Measurements from ENCODE around the gene PNRC2. TPM values are rescaled to one million over a fixed set of nuclear protein-coding genes. Genes with fewer than 3 reads are reported as not detected.
A peak's percentile ranks its signal among the peaks of the same experiment; 100 is the strongest.
"Not testable (repeated sequence)": the region's sequence is repeated elsewhere in the genome, so short reads cannot be mapped to it uniquely, and the experiment has no call there.

PNRC2 gene
- polyA plus RNA-seq, 1 donor, result 209 TPM

DNA sequence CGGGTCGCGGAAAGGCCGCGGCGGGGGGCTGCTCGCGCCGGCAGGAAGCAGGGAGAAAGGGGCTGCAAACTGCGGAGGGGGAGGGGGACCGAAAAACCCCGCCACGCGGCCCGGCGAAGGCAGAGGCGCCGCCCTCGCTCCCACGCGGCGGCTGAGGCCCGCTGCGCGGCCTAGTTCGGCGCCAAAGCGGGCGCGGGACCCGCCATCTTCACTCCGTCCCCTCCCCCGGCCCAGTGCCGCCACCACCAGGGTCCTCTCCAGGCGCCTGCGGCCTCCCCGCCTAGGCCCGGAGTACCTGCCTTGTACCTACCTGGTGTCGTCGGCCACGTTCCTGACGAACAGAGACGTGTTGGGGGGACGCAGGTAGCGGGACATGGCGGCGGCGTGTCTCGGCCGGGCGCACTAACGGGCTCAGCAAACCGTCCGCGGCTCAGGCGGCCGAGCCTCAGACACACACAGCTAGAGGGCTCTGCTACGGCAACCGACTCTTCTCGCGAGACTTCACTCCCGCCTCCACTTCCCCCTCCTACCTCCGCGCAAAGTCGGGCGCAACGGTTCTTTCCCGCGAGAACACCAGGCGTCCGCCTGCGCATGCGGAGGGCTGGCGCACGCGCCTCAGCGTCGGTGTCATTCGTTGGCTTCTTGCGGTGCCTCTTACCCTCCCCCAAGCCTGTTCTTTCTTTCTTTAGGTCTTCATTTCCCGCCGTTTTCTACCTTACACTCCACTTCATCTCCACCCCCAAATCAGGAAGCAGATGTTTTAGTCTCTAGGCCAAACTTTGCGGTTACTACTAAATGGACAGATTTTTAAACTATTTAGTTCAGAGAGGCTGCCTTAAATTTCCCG, 20.5 kb downstream of the PNRC2 start, which contains the start of gene SRSF10:
SRSF10 (minus strand) TSS at position 447 of the 847 bp plus-strand sequence; CDS start at position 375, 72 bp downstream.
- peak; percentile 98 for DNase-seq

DNA sequence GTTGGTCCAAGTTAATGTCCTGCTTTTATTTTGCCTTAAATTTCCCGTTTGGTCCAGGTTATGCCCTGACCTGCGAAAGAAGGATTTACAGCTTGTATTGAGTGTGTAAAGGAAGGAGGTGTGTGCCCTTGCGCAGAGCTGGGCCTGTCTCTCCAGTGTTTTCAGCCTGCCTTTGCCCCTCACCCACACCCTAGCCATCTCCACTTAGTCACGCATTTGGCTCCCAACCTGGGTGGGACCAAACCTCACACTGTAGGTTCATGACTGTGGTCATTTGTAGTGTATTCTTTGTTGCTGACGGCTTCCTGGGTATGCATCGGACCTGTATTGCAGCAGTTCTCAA, 21.1 kb downstream of the PNRC2 start:
- DNase-seq, result peak; percentile 47

DNA sequence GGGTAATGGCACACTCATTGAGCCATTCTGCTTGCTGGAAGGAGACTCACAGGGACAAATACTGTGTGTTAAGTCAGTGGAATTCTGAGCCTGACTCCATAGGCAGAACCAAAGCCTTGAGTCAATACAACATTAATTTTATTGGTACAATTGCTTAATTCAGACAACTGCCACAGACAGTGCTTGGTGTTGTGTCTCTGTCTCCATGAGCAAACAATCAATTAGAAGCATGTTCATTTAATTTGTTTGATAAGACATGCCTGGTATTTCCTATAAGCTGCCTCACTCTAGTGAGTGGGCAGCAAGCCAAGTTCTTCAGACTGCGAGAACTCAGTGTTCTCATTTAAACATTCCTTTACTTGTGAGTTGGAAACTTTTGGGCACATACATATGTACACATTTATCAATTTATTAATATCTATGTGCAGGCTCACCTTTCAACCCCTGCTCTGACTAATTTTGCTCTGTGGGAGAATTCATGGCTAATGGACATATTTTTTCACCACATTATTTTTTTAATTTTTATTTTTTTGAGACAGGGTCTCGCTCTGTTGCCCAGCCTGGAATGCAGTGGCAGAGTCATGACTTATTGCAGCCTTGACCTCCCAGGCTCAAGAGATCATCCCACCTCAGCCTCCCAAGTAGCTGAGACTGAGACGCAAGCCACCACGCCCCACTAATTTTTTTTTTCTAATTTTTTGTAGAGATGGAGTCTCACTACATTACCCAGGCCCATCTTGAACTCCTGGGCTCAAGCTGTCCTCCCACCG, 25.0 kb downstream of the PNRC2 start:
- peak; percentile 72 for DNase-seq

- not testable (repeated sequence) for DNase-seq
Observed at GRCh38 chr1:23987038-23987437, 27.4 kb downstream of the PNRC2 start.

GRCh38 chr1:23989263-23989662, 29.6 kb downstream of the PNRC2 start:
- DNase-seq, result no peak

- not testable (repeated sequence) for DNase-seq
Observed at GRCh38 chr1:23992011-23992410, 32.4 kb downstream of the PNRC2 start.

GRCh38 chr1:23995431-23995837, 35.8 kb downstream of the PNRC2 start:
- no peak for DNase-seq

- DNase-seq, result no peak
Observed at GRCh38 chr1:23996700-23997229, 37.1 kb downstream of the PNRC2 start.

DNA sequence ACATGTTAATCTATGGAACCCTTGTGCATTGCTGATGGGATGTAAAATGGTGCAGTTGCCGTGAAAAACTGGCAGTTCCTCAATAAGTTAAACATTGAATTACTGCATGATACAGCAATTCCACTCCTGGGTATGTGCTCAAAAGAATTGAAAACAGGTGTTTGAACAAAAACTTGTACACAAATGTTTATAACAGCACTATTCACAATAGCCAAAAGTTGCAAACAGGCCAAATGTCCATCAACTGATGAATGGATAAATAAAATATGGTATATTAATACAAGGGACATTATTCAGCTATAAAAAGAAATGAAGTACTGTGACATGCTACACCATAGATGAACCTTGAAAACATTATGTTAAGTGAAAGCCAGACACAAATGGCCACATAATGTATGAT, 38.2 kb downstream of the PNRC2 start:
- no peak for DNase-seq

- DNase-seq, result no peak
Observed at GRCh38 chr1:23999156-23999671, 39.6 kb downstream of the PNRC2 start.

DNA sequence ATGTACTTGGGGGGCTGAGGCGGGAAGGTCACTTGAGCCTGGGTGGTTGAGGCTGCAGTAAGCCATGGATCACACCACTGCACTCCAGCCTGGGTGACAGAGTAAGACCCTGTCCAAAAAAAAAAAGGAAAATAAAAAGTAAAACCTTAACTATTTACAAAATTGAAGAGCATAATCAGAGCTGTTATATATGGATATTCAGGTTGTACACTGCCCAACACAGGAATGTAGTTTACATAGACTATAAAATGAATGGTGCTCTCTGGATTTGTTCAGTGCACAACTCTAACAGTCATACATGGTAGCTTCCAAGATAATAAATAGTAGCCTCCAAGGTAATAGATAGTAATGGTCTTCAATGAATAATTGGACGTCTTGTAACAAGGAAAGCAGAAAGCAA, 43.1 kb downstream of the PNRC2 start:
- DNase-seq, result no peak

GRCh38 chr1:24003331-24003972, 43.8 kb downstream of the PNRC2 start:
- no peak for DNase-seq

DNA sequence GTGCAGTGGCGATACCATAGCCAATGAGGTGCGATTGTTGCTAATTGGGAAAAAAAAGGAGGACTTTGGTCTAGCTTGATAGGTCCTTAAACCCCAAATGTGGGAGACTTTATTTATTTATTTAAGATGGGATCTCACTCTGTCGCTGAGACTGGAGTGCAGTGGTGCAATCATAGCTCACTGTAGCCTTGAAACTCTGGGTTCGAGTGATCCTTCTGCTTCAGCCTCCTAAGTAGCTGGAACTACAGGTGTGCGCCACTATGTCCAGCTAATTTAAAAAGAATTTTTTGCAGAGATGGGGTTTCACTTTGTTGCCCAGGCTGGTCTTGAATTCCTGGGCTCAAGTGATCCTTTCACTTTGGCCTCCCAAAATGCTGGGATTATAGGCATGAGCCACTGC, 44.5 kb downstream of the PNRC2 start:
- DNase-seq, result no peak

GRCh38 chr1:24005163-24005562, 45.5 kb downstream of the PNRC2 start:
- DNase-seq, result no peak

DNA sequence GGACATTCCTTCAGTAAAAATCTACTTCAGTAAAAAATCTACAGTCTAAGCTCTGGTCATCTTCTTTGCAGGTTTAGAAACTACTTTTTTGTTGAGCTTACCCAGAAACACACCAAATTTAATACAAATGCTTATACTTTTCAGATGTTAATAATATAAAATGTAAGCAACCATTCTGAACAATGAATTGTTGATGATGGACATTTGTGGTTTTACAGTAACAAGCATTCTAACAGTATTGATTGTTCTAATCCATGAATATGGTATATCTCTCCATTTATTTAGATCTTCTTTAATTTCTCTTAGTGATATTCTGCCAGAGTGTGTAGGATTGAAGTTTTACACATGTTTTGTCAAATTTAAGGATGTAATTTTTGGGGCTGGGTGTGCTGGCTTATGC, 47.5 kb downstream of the PNRC2 start:
- DNase-seq, result no peak

DNA sequence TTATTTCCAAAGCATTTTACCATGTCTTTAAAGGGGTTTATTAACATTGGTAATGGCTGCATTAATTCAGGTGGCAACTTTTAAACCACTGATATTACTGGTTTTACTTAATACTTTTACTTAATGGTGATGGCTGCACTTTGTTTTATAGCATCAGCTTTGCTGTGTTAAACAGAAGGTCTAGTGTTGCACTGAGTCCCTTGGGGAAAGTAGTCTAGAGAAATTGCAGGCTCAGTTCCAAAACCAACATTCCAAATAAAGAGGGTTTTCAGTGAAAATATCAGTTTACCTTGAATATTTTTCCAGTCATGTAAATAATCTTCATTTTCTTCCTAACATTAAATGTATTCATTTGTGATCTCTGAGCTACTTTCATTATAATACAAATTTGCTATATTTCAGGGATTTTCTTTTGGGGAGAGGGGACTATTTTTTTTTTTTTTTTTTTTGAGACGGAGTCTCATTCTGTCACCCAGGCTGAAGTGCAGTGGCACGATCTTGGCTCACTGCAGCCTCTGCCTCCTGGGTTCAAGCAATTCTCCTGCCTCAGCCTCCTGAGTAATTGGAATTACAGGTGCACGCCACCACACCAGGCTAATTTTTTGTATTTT, 49.1 kb downstream of the PNRC2 start:
- not testable (repeated sequence) for DNase-seq

- no peak for DNase-seq
Observed at GRCh38 chr1:24009406-24009805, 49.8 kb downstream of the PNRC2 start.

DNA sequence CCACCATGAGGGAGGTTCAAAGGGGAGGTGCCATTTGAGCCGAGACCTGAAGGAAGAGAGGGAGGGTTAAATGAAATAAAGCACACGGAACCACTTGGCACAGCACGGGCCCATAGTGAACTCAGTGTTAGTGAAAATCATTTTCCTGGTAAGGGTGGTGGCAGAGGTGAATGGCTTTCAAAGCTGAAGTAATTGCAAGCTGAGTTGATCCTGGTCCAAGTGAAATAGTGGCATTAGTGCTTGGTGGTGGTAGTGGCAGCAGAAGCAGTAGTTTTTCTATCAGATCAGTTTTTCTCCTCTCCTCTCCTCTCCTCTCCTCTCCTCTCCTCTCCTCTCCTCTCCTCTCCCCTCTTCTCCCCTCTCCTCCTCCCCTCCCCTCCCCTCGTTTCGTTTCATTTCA, 51.0 kb downstream of the PNRC2 start:
- DNase-seq, result no peak

- not testable (repeated sequence) for DNase-seq
Observed at GRCh38 chr1:24012878-24013277, 53.2 kb downstream of the PNRC2 start.
